ENCODE measurements around the gene EGR4. TPM values are rescaled to one million over a fixed set of nuclear protein-coding genes. Genes with fewer than 3 reads are reported as not detected.

Gene EGR4
- total and polyA plus RNA-seq, 2 experiments from 2014 or later, result 0.23 TPM; not detected in 1

GRCh38 chr2:73301636-73302035, 8.3 kb upstream of the EGR4 start:
- TF ChIP-seq CTCF (conservative IDR thresholded peaks at IDR 0.05; ENCODE audit: low read depth in 2 of 2) (no peak), EZH2phosphoT487 (IDR thresholded peaks at IDR 0.05; ENCODE audit: unreplicated experiment) (no peak), STAT1 (IDR thresholded peaks at IDR 0.05; ENCODE audit: unreplicated experiment) (no peak), POLR2AphosphoS5 (IDR thresholded peaks at IDR 0.05; ENCODE audit: low read depth) (no peak), ZNF114 (CRISPR knock-in tag; IDR thresholded peaks at IDR 0.05) (no peak), ZNF462 (CRISPR knock-in tag; IDR thresholded peaks at IDR 0.05) (no peak), ZNF331 (CRISPR knock-in tag; IDR thresholded peaks at IDR 0.05; ENCODE audit: low read depth) (no peak), JUNB (IDR thresholded peaks at IDR 0.05; ENCODE audit: unreplicated experiment) (no peak), NANOG (IDR thresholded peaks at IDR 0.05; ENCODE audit: borderline replicate concordance) (no peak), CREB1 (CRISPR knock-in tag; IDR thresholded peaks at IDR 0.05; ENCODE audit: low read depth) (no peak), ETS1 (IDR thresholded peaks at IDR 0.05) (no peak), EZH2 (IDR thresholded peaks at IDR 0.05; ENCODE audit: low read depth, unreplicated experiment) (no peak), REST (IDR thresholded peaks at IDR 0.05; ENCODE audit: unreplicated experiment) (no peak)
- Mint-ChIP-seq H3K4me1 (peaks cover 11% of the 10 kb centered on the region; the same call in 2 of the 3 replicates), H3K27ac (no peak overlapping the region), H3K27me3 (ENCODE audit: insufficient read depth, low read depth, poor library complexity) (peaks cover 4% of the 10 kb centered on the region), H3K4me3 (no peak overlapping the region), H3K9me3 (no peaks in the 10 kb centered on the region), H3K36me3 (ENCODE audit: low read depth) (no peaks in the 10 kb centered on the region)
- H3F3A ChIP-seq (replicated peaks; ENCODE audit: low read depth), result no peaks in the 10 kb centered on the region
- no peaks in the 10 kb centered on the region; the same call in 1 of the 2 replicates for H4K20me1 ChIP-seq (replicated peaks; ENCODE audit: insufficient read depth)
- peaks cover 15% of the 10 kb centered on the region for H3K27me3 ChIP-seq (ENCODE audit: insufficient read depth)
- H3K9me2 ChIP-seq (ENCODE audit: insufficient read depth), result no peaks in the 10 kb centered on the region
- no peak overlapping the region for H3K27ac ChIP-seq (ENCODE audit: low read depth)
- H2AFZ ChIP-seq, result no peak overlapping the region
- no peak for ATAC-seq
- DNase-seq (ENCODE audit: low spot score), result no peak
- H3K36me3 ChIP-seq (ENCODE audit: insufficient read depth), result no peaks in the 10 kb centered on the region
- H3K4me2 ChIP-seq, result no peak overlapping the region
- H3K4me3 ChIP-seq, result no peak overlapping the region
- H3K79me2 ChIP-seq (replicated peaks; ENCODE audit: insufficient read depth), result no peaks in the 10 kb centered on the region
- no peaks in the 10 kb centered on the region for H3K4me1 ChIP-seq (ENCODE audit: insufficient read depth)

All from GM23338 (cell line).